Measurements from ENCODE around the gene EYA2.
"Not testable (repeated sequence)": the region's sequence is repeated elsewhere in the genome, so short reads cannot be mapped to it uniquely, and the experiment has no call there.

The EYA2 gene

GRCh38 chr20:46894971-46895905 is 595 bp downstream of the EYA2 start:
- no peak for DNase-seq (ENCODE audit: extremely low read depth in 1 of 2, low read depth in 1 of 2)

GRCh38 chr20:46895906-46896242 is 1.2 kb downstream of the EYA2 start:
- DNase-seq (ENCODE audit: extremely low read depth in 1 of 2, low read depth in 1 of 2) = no peak

GRCh38 chr20:46897328-46897880 is 2.8 kb downstream of the EYA2 start:
- DNase-seq (ENCODE audit: extremely low read depth in 1 of 2, low read depth in 1 of 2) = no peak

- no peak for DNase-seq (ENCODE audit: extremely low read depth in 1 of 2, low read depth in 1 of 2)
These were observed 3.8 kb downstream of the EYA2 start for GRCh38 chr20:46898423-46898822.

- no peak for DNase-seq (ENCODE audit: extremely low read depth in 1 of 2, low read depth in 1 of 2)
These were observed 5.0 kb downstream of the EYA2 start for GRCh38 chr20:46899621-46900020.

GRCh38 chr20:46900086-46900485 is 5.4 kb downstream of the EYA2 start:
- DNase-seq (ENCODE audit: extremely low read depth in 1 of 2, low read depth in 1 of 2) = no peak

- no peak for DNase-seq (ENCODE audit: extremely low read depth in 1 of 2, low read depth in 1 of 2)
These were observed 6.2 kb downstream of the EYA2 start for GRCh38 chr20:46900826-46901225.

- no peak for DNase-seq (ENCODE audit: extremely low read depth in 1 of 2, low read depth in 1 of 2)
These were observed 7.0 kb downstream of the EYA2 start for GRCh38 chr20:46901638-46902037.

GRCh38 chr20:46903256-46903655 is 8.6 kb downstream of the EYA2 start:
- no peak for DNase-seq (ENCODE audit: extremely low read depth in 1 of 2, low read depth in 1 of 2)

GRCh38 chr20:46903937-46904336 is 9.3 kb downstream of the EYA2 start:
- no peak for DNase-seq (ENCODE audit: extremely low read depth in 1 of 2, low read depth in 1 of 2)

GRCh38 chr20:46905364-46906125 is 10.9 kb downstream of the EYA2 start:
- no peak for DNase-seq (ENCODE audit: extremely low read depth in 1 of 2, low read depth in 1 of 2)

- DNase-seq (ENCODE audit: extremely low read depth in 1 of 2, low read depth in 1 of 2) = no peak
These were observed 18.8 kb downstream of the EYA2 start for GRCh38 chr20:46913329-46914044.

GRCh38 chr20:46914789-46915379 is 20.2 kb downstream of the EYA2 start:
- DNase-seq (ENCODE audit: extremely low read depth in 1 of 2, low read depth in 1 of 2) = no peak

- no peak for DNase-seq (ENCODE audit: extremely low read depth in 1 of 2, low read depth in 1 of 2)
These were observed 21.1 kb downstream of the EYA2 start for GRCh38 chr20:46915575-46916257.

- no peak for DNase-seq (ENCODE audit: extremely low read depth in 1 of 2, low read depth in 1 of 2)
These were observed 21.6 kb downstream of the EYA2 start for GRCh38 chr20:46916258-46916603.

- DNase-seq (ENCODE audit: extremely low read depth in 1 of 2, low read depth in 1 of 2) = no peak
These were observed 22.5 kb downstream of the EYA2 start for GRCh38 chr20:46917155-46917554.

GRCh38 chr20:46920114-46920513 is 25.5 kb downstream of the EYA2 start:
- no peak for DNase-seq (ENCODE audit: extremely low read depth in 1 of 2, low read depth in 1 of 2)

GRCh38 chr20:46922841-46923240 is 28.2 kb downstream of the EYA2 start:
- not testable (repeated sequence) for DNase-seq (ENCODE audit: extremely low read depth in 1 of 2, low read depth in 1 of 2)

- DNase-seq (ENCODE audit: extremely low read depth in 1 of 2, low read depth in 1 of 2) = no peak
These were observed 28.9 kb downstream of the EYA2 start for GRCh38 chr20:46923550-46923949.

- no peak for DNase-seq (ENCODE audit: extremely low read depth in 1 of 2, low read depth in 1 of 2)
These were observed 34.0 kb downstream of the EYA2 start for GRCh38 chr20:46928580-46929132.
